HepG2 (cell line): ENCODE results near the gene SF3B5. TPM values are rescaled to one million over a fixed set of nuclear protein-coding genes. Genes with fewer than 3 reads are reported as not detected.

Source experiments
- BHLHE40 ChIP-seq: IDR thresholded peaks from 2 replicates; pipeline ENCODE4 v1.6.1; 2011; ENCODE audit warnings: low read length, improper control_type of control experiment
- CENPX ChIP-seq: sonication (generic); formaldehyde crosslinking; IDR thresholded peaks from 2 replicates; pipeline ENCODE4 v1.9.0; 2021; ENCODE audit warnings: mild to moderate bottlenecking, missing genetic modification reagents, moderate library complexity
- FOXA3 ChIP-seq: IDR thresholded peaks from 2 replicates; pipeline ENCODE4 v1.6.1; 2016; ENCODE audit warnings: missing genetic modification reagents, missing compliant biosample characterization
- FOXC1 ChIP-seq: sonication (generic); formaldehyde crosslinking; IDR thresholded peaks from 2 replicates; pipeline ENCODE4 v1.8.0; 2022; ENCODE audit warnings: mild to moderate bottlenecking, missing genetic modification reagents, borderline replicate concordance
- MEIS1 ChIP-seq: sonication (generic); formaldehyde crosslinking; IDR thresholded peaks from 2 replicates; pipeline ENCODE4 v1.9.0; 2021; ENCODE audit warnings: mild to moderate bottlenecking, missing genetic modification reagents, moderate library complexity, borderline replicate concordance
- MTA1 ChIP-seq: sonication (generic); formaldehyde crosslinking; IDR thresholded peaks from 2 replicates; pipeline ENCODE4 v1.4.0; 2020; ENCODE audit warnings: missing genetic modification reagents, mild to moderate bottlenecking, borderline replicate concordance
- MTF1 ChIP-seq: sonication (generic); formaldehyde crosslinking; IDR thresholded peaks from 2 replicates; pipeline ENCODE4 v1.5.0; 2020; ENCODE audit warnings: missing genetic modification reagents
- NFYC ChIP-seq: IDR thresholded peaks from 2 replicates; pipeline ENCODE4 v1.6.1; 2016; ENCODE audit warnings: missing genetic modification reagents, missing compliant biosample characterization
- RXRA ChIP-seq: sonication (generic); formaldehyde crosslinking; IDR thresholded peaks from 2 replicates; pipeline ENCODE4 v1.5.1; 2020; ENCODE audit warnings: missing genetic modification reagents
- SATB2 ChIP-seq: sonication (generic); formaldehyde crosslinking; IDR thresholded peaks from 2 replicates; pipeline ENCODE4 v1.5.0; 2020; ENCODE audit warnings: missing genetic modification reagents
- ZNF296 ChIP-seq: sonication (generic); formaldehyde crosslinking; conservative IDR thresholded peaks from 2 replicates; pipeline ENCODE4 v1.5.0; 2020; ENCODE audit warnings: mild to moderate bottlenecking, missing genetic modification reagents
- ZNF543 ChIP-seq: sonication (generic); formaldehyde crosslinking; IDR thresholded peaks from 2 replicates; pipeline ENCODE4 v1.4.0; 2020; ENCODE audit warnings: mild to moderate bottlenecking, missing genetic modification reagents
- ZNF615 ChIP-seq: sonication (generic); formaldehyde crosslinking; IDR thresholded peaks from 2 replicates; pipeline ENCODE4 v1.5.0; 2020; ENCODE audit warnings: mild to moderate bottlenecking, missing genetic modification reagents, borderline replicate concordance
- ZNF850 ChIP-seq: sonication (generic); formaldehyde crosslinking; conservative IDR thresholded peaks from 2 replicates; pipeline ENCODE4 v1.9.0; 2021; ENCODE audit warnings: mild to moderate bottlenecking, missing genetic modification reagents
- polyA plus RNA-seq, 8 experiments: library from polyadenylated mRNA; depleted of rRNA in 3 of 8; stranded (reverse) in 7 of 8; unstranded in 1 of 8; fragments of >200 nt; fragmentation: Illumina TruSeq in 4 of 8; extraction: Trizol in 4 of 8; gene quantifications; 2 replicates each; pipeline versions ENCODE4 v1.2.1 to v1.2.3, GENCODE V29; 2011 to 2016; ENCODE audit warnings: low read depth in 4 of 8, missing spikeins in 1 of 8, mixed read lengths in 1 of 8; ENCODE audit not compliant: insufficient read depth in 1 of 8
- total RNA-seq, 5 experiments: library from RNA; depleted of rRNA; stranded (reverse); fragments of >200 nt; fragmentation: Illumina TruSeq; extraction: Trizol; gene quantifications; 2 replicates each; pipeline ENCODE4 v1.2.3, GENCODE V29; 2016; ENCODE audit warnings: low read depth in 1 of 5
- TF ChIP-seq, protein P1 (sequence below): IDR thresholded peaks from 2 replicates; pipeline ENCODE4 v1.6.1; 2012; ENCODE audit warnings: low read depth, low read length, improper control_type of control experiment
- TF ChIP-seq, protein P2 (sequence below): sonication (generic); formaldehyde crosslinking; conservative IDR thresholded peaks from 2 replicates; pipeline ENCODE4 v1.8.0; 2022; ENCODE audit warnings: low read depth, missing genetic modification reagents
- TF ChIP-seq, protein P3 (sequence below): sonication (generic); formaldehyde crosslinking; IDR thresholded peaks from 2 replicates; pipeline ENCODE4 v1.4.0; 2020; ENCODE audit warnings: missing genetic modification reagents, borderline replicate concordance
- TF ChIP-seq, protein P4 (sequence below): sonication (generic); formaldehyde crosslinking; IDR thresholded peaks from 2 replicates; pipeline ENCODE4 v1.9.0; 2021; ENCODE audit warnings: missing genetic modification reagents, mild to moderate bottlenecking, borderline replicate concordance
- TF ChIP-seq, protein P5 (sequence below): sonication (generic); formaldehyde crosslinking; IDR thresholded peaks from 2 replicates; pipeline ENCODE4 v1.8.0; 2022; ENCODE audit warnings: mild to moderate bottlenecking, missing genetic modification reagents, borderline replicate concordance
- TF ChIP-seq, protein P6 (sequence below): sonication (generic); formaldehyde crosslinking; IDR thresholded peaks from 2 replicates; pipeline ENCODE4 v1.8.1; 2023; ENCODE audit warnings: mild to moderate bottlenecking, moderate library complexity, missing genetic modification reagents

Gene SF3B5
- total and polyA plus RNA-seq, 2 of the 13 experiments (the other 11 are each of a cell fraction or from before 2014, with no cell fraction given): 263 to 292 TPM

DNA sequence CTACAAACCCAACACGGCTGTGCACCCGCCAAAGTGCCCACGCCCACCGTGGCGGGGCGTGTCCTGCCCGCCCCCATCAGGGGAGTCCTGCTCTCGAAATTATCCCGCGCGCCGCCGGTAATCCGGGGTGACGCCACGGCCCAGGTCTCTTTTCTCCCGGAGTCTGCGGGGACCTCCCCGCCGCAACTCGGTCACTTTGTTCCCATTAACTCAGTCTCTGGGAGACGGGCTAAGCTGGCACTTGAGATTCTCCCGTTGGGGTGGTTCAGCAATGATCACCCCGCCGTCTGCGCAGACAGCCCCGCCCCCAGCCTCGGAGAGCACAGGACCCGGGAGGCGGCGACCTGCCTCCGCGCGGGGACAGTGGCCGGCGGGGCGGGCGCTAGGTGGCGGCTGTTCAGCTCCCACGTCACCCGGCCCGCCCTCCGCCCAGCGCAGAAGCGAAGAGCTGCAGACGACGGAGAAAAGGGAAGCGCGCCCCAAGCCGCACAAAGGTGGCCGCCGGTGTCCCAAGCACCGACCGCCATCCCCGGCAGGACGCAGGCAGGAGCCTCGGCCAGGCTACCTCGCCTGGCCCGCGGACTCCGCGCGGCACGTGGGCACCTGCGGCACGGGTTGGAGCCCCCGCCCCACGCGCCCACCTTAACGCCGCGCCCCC, 31.5 kb downstream of the SF3B5 start (continued):
- TF ChIP-seq, protein P1, sequence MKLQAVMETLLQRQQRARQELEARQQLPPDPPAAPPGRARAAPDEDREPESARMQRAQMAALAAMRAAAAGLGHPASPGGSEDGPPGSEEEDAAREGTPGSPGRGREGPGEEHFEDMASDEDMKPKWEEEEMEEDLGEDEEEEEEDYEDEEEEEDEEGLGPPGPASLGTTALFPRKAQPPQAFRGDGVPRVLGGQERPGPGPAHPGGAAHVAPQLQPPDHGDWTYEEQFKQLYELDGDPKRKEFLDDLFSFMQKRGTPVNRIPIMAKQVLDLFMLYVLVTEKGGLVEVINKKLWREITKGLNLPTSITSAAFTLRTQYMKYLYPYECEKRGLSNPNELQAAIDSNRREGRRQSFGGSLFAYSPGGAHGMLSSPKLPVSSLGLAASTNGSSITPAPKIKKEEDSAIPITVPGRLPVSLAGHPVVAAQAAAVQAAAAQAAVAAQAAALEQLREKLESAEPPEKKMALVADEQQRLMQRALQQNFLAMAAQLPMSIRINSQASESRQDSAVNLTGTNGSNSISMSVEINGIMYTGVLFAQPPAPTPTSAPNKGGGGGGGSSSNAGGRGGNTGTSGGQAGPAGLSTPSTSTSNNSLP: no peak
- TF ChIP-seq NFYC (CRISPR knock-in tag) (no peak), MTF1 (0 out of 2 replicates have a peak, but pooled peaks have one; percentile 36), FOXC1 (peak; percentile 85; the same call in 1 of the 2 replicates), ZNF296 (no peak), ZNF543 (0 out of 2 replicates have a peak, but pooled peaks have one; percentile 59), ZNF615 (CRISPR knock-in tag) (no peak), MTA1 (CRISPR knock-in tag) (0 out of 2 replicates have a peak, but pooled peaks have one; percentile 48), SATB2 (no peak), RXRA (CRISPR knock-in tag) (no peak; the same call in 1 of the 2 replicates), ZNF850 (CRISPR knock-in tag) (no peak), MEIS1 (no peak), BHLHE40 (no peak), FOXA3 (CRISPR knock-in tag) (peak; percentile 24), CENPX (no peak)
- TF ChIP-seq, protein P2, sequence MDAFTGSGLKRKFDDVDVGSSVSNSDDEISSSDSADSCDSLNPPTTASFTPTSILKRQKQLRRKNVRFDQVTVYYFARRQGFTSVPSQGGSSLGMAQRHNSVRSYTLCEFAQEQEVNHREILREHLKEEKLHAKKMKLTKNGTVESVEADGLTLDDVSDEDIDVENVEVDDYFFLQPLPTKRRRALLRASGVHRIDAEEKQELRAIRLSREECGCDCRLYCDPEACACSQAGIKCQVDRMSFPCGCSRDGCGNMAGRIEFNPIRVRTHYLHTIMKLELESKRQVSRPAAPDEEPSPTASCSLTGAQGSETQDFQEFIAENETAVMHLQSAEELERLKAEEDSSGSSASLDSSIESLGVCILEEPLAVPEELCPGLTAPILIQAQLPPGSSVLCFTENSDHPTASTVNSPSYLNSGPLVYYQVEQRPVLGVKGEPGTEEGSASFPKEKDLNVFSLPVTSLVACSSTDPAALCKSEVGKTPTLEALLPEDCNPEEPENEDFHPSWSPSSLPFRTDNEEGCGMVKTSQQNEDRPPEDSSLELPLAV (CRISPR knock-in tag): no peak
- TF ChIP-seq, protein P3, sequence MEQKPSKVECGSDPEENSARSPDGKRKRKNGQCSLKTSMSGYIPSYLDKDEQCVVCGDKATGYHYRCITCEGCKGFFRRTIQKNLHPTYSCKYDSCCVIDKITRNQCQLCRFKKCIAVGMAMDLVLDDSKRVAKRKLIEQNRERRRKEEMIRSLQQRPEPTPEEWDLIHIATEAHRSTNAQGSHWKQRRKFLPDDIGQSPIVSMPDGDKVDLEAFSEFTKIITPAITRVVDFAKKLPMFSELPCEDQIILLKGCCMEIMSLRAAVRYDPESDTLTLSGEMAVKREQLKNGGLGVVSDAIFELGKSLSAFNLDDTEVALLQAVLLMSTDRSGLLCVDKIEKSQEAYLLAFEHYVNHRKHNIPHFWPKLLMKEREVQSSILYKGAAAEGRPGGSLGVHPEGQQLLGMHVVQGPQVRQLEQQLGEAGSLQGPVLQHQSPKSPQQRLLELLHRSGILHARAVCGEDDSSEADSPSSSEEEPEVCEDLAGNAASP: 0 out of 2 replicates have a peak, but pooled peaks have one; percentile 24
- TF ChIP-seq, protein P4, sequence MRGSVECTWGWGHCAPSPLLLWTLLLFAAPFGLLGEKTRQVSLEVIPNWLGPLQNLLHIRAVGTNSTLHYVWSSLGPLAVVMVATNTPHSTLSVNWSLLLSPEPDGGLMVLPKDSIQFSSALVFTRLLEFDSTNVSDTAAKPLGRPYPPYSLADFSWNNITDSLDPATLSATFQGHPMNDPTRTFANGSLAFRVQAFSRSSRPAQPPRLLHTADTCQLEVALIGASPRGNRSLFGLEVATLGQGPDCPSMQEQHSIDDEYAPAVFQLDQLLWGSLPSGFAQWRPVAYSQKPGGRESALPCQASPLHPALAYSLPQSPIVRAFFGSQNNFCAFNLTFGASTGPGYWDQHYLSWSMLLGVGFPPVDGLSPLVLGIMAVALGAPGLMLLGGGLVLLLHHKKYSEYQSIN: no peak
- TF ChIP-seq, protein P5, sequence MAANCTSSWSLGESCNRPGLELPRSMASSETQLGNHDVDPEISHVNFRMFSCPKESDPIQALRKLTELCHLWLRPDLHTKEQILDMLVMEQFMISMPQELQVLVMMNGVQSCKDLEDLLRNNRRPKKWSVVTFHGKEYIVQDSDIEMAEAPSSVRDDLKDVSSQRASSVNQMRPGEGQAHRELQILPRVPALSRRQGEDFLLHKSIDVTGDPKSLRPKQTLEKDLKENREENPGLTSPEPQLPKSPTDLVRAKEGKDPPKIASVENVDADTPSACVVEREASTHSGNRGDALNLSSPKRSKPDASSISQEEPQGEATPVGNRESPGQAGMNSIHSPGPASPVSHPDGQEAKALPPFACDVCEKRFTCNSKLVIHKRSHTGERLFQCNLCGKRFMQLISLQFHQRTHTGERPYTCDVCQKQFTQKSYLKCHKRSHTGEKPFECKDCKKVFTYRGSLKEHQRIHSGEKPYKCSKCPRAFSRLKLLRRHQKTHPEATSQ (CRISPR knock-in tag): no peak
- TF ChIP-seq, protein P6, sequence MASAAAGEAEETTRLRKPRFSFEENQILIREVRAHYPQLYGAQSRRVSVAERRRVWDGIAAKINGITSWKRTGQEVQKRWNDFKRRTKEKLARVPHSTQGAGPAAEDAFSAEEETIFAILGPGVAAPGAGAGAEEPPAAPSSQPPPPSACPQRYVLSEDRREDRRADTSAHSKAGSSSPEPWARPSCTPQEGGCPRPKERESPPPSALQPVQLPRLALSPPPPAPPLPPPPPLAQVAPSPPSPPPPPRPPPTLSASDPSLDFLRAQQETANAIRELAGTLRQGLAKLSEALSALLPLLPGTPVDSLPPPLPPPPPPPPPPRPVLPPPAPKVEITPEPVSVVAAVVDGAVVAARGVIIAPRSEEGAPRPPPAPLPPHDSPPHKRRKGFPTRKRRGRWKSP (CRISPR knock-in tag): peak; percentile 73; the same call in 1 of the 2 replicates
